KOPT-K1 (cell line): Measurements from ENCODE around the gene BRD9.
"Not testable (repeated sequence)": the region's sequence is repeated elsewhere in the genome, so short reads cannot be mapped to it uniquely, and the experiment has no call there.

Experiments
- H3K27ac ChIP-seq: fragments of 200-600 bp; sonication (generic); 2 replicates; pipeline ENCODE4 v1.5.1; 2016; ENCODE audit warnings: antibody characterized with exemption, mild to moderate bottlenecking, low read depth, low read length; ENCODE audit not compliant: poor library complexity, severe bottlenecking
- H3K36me3 ChIP-seq: fragments of 200-600 bp; sonication (generic); 2 replicates; pipeline ENCODE4 v1.5.1; 2017; ENCODE audit warnings: antibody characterized with exemption, mild to moderate bottlenecking, low read length, moderate library complexity; ENCODE audit not compliant: insufficient read depth
- H3K9me3 ChIP-seq: fragments of 200-600 bp; sonication (generic); 2 replicates; pipeline ENCODE4 v1.5.1; 2017; ENCODE audit warnings: antibody characterized with exemption, low read length, mild to moderate bottlenecking; ENCODE audit not compliant: insufficient read depth, poor library complexity, severe bottlenecking

BRD9 gene

DNA sequence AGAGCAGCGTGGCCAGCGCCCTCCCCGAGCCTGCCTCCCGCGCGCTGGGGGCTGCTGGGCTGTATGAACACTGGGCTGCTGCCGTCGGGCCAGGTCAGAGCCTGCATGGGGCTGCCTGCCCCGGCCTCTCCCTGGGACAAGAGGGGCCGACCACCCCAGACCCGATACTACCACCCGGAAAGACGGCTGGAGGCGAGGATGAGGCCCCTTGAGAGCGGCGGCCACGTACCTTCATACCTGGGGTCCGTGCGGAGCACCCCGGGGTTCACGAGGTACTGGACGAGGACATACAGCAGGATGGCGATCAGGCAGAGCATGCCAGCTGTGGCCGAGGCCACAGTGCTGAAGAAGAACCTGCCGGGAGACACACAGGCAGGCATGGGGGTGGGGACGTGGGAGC, 49.2 kb downstream of the BRD9 start:
- H3K27ac ChIP-seq, H3K9me3 ChIP-seq, H3K36me3 ChIP-seq: not testable (repeated sequence)

DNA sequence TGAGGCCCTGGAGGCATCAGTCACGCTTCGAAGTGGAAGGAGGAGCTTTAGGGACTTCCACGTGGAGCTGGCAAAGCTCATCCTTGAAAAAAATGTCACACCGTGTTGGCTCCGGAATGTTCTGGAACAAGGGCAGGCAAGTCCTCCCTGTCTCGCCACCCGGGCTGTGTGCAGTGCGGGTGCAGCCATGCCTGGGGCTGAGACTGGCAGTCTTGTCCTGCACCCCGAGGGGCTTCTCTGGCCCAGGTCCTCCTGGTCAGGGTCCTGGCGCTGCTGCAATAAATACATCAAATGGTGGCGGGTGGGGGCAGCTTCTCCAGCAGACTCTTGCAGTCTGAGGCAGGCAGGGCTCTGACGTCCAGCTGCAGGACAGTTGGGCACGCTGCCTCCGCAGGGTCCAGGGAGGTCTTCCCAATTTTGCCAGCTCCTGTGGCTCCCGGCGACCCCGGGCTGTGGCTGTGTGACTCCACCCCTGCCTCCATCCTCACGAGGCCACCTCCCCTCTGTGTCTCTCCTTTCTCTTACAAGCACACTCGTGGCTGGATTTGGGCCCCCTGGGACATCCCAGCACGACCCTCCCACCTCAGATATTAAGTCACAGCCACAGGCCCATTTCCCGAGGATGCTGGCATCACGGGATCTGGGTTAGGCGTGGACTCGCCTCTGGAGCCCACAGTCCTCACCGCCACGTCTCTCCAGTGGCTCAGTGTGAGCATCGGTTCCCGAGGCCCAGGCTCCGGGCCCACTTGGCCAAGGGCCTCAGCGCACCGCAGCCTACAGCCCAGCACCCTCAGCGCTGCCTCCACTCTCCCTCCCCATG, 50.0 kb downstream of the BRD9 start:
- not testable (repeated sequence) for H3K36me3 ChIP-seq, H3K27ac ChIP-seq, H3K9me3 ChIP-seq

DNA sequence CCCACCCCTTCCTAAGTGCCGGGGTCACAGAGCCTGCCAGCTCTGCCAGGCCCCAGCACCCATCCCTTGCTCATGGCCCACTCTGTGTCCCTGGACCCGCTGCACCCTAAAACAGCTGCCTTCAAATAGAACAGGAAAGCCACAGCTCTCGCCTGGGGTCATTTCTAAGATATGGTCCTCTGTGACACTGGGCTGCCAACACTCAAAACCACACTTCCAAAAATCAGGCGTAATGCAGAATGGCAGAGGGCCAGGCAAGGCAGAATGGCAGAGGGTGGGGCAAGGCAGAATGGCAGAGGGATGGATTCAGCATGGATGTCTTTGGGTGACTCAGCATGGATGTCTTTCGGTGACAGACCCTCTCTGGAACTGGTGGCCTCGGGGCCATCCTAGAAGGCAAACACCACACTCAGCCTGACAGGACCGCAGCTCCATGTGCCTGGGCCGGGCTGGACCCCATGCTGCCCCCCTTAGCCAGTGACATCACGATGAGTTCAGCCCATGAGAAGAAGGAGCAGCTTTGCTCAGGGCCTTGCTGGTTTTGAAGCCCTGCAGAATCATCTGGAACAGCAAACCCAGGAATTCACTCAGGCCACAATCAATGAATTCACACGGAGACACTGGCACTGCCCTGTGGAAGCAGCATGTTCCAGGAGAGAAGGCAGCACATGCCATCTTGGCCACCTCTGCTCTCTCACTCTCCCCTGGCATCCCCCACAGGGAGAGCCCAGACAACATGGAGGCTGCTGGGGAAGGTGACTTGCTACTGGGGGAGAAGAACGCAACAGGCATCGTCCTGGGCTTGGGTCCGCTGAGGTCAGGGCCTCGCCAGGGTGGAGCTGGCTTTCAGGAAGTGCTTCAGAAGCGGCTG, 50.8 kb downstream of the BRD9 start:
- H3K9me3 ChIP-seq, H3K36me3 ChIP-seq, H3K27ac ChIP-seq: not testable (repeated sequence)

DNA sequence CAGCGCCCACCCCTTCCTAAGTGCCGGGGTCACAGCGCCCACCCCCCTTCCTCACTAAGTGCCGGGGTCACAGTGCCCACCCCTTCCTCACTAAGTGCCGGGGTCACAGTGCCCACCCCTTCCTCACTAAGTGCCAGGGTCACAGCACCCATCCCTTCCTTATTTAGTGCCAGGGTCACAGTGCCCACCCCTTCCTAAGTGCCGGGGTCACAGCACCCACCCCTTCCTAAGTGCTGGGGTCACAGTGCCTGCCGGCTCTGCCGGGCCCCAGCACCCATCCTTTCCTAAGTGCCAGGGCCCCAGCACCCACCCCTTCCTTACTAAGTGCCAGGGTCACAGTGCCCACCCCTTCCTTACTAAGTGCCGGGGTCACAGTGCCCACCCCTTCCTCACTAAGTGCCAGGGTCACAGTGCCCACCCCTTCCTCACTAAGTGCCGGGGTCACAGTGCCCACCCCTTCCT, 51.6 kb downstream of the BRD9 start:
- not testable (repeated sequence) for H3K27ac ChIP-seq, H3K36me3 ChIP-seq, H3K9me3 ChIP-seq

DNA sequence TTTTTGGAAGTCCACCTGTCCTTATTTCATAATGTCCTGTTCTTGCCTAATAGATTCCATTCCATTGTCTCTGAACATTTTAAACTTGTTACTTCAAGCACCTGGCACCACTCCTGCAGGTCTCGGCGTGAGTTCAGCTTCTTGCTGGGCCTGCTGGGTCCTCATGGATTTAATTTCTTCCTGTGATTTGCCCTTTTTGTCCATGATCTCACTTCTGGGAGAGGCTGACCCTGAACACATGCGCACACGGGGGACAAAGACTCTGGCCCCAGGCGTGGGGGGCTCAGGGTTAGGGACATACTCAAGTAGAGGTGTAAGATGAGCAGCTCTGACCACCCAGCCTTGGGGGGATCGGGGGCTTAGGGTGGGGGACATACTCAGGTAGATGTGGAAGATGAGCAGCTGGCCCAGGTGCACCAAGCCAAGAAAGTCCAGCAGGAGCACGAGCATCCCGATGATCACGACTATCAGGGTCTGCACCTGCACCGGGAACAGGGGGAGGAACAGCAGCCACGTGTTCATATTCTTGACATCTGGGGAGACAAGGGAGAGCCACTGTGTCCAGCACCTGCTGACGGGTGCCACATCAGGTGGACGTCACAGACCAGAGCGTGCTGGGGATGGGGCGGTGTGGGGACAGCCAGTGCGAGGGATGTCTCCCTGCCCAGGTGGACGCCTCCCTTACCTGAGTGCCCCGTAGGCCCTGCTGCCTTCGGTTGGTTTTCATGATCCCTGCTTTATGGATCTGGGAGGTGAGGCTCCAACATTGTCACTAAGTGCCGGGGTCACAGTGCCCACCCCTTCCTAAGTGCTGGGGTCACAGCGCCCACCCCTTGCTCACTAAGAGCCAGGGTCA, 52.3 kb downstream of the BRD9 start:
- H3K27ac ChIP-seq, H3K9me3 ChIP-seq, H3K36me3 ChIP-seq: not testable (repeated sequence)

DNA sequence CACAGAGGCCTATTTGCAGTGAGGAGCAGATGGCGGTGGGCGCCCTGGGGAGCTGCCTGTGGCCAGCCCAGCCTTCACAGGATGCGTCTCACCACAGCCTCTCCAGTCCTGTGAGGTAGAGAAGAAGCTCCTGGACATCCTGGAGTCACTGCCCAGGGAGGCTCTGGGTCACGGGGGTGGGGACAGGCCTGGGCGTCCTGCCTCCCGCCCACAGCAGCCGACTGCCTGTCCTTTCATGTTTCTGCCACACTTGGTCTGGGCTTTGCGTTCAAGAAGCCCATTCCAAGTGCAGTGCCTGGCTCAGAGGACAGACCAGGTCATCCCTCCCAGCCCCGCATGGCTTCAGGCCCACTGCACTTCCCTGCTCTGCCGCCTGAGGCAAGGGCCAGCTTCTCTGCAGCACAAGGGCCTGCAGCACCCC, 54.2 kb downstream of the BRD9 start:
- not testable (repeated sequence) for H3K9me3 ChIP-seq, H3K27ac ChIP-seq, H3K36me3 ChIP-seq

DNA sequence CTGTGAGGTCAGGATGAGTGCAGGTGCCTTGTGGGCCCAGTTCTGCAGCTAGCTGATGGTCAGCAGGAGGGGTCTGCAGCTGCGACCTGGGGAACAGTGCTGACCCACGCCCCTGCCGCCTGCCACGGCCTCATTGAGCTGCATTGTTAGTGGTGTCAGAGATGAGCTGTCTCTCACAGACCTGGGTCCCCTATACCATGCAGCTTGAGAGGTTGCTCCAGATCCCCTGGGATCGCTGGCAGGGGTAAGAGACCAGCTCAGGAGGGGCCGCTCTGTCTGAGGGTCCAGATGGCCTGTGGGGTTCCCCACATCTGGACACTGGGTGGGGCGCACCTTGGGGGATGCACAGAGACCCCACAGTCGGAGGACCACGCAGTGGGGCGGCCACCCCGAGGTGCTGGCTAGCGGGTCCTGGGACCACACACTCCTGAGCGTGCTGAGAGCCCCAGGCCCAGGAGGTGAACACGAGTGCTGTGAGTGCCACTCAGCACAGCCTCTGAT, 54.9 kb downstream of the BRD9 start:
- H3K27ac ChIP-seq, H3K9me3 ChIP-seq, H3K36me3 ChIP-seq: not testable (repeated sequence)

DNA sequence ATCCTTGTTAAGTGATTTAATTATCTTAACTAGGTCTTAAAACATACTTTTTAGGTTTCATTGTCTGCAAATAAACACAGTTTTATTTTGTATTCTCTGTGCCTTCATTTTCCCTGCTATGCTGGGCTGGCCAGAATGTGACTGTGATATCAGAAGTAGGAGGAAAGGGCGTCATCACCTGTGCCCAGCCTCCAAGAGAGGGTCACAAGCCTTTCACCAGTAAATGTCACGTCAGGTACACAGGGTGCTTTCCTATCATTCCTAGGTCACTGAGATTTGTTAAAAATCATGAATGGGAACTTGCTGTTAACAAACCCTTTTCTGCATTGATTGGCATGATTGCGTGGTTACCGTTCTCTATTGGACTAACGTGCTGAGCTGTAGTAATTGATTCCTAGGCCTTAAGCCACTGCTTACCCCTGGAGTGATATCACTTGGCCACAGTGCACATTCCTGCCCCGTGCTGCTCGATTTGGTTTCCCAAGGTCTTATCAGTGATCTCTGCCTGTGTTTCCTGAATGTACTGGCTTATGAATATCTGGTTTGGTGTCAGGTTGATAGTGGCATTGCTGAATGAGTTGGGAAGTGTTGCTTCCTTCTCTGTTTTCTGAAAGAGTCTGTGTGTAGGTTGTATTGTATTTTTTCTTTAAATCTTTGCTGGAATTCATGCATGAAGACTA, 56.5 kb downstream of the BRD9 start:
- not testable (repeated sequence) for H3K36me3 ChIP-seq, H3K9me3 ChIP-seq, H3K27ac ChIP-seq

DNA sequence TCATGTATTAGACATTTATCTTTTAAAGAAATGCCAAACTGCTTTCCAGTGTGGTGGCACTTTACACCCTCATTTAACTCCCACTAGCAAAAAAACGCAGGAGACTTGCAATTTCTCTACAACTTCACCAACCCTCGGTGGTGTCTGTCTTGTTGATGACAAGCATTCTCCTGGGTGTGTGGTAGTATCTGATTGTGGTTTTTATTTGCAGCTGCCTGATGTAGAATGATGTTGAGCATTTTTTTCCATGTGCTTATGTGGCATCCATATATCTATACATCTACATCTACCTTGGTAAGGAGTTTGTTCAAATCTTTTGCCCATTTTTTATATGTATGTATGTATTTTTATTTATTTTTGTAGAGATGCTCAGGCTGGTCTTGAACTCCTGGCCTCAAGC, 58.6 kb downstream of the BRD9 start:
- H3K36me3 ChIP-seq, H3K9me3 ChIP-seq, H3K27ac ChIP-seq: not testable (repeated sequence)

DNA sequence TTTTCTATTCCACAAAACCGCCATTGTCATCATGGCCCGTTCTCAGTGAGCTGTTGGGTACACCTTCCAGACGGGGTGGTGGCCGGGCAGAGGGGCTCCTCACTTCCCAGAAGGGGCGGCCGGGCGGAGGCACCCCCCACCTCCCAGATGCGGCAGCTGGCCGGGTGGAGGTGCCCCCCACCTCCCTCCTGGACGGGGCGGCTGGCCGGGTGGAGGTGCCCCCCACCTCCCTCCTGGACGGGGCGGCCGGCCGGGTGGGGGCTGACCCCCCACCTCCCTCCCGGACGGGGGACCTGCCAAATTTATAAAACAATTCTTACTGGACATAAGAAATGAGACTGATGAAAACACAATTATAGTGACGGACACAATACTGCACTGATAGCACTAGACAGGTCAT, 64.4 kb downstream of the BRD9 start:
- not testable (repeated sequence) for H3K9me3 ChIP-seq, H3K36me3 ChIP-seq, H3K27ac ChIP-seq

DNA sequence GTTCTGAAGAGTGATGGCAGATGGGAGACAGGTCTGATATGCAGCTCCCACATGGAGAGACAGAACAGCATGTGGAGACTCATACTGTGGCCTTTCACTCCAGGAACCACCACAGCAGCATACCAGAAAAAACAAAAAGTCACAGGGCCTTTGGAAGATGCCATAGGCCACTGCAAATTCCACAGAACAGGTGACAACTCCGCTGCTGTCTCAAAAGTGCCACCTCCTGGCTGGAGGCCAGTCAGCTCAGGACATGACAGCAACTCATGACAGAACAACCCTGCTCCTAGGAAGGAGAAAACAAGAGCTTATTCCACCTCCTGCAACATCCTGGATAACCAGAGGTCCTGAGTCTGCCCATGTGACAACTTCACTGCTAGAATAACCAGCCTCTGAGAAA, 67.1 kb downstream of the BRD9 start:
- H3K9me3 ChIP-seq, H3K27ac ChIP-seq, H3K36me3 ChIP-seq: not testable (repeated sequence)

DNA sequence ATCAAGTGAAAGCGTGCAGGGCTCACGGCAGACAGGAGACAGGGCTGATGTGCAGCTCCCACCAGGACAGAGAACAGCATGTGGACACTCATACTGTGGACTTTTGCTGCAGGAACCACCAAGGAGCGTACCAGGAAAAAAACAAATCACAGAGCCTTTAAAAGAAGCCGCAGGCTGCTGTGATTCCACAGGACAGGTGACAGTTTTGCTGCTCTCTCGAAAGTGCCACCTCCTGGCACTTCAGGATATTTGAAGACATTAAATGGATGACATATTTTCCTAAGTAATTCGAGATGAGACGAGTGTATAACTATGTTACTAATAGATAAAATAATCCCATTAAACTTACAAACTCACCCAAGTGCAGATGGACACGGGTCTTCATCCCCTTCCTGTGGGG, 71.1 kb downstream of the BRD9 start:
- H3K27ac ChIP-seq = no peak overlapping the region
- no peaks in the 10 kb centered on the region for H3K36me3 ChIP-seq
- no peaks in the 10 kb centered on the region for H3K9me3 ChIP-seq

DNA sequence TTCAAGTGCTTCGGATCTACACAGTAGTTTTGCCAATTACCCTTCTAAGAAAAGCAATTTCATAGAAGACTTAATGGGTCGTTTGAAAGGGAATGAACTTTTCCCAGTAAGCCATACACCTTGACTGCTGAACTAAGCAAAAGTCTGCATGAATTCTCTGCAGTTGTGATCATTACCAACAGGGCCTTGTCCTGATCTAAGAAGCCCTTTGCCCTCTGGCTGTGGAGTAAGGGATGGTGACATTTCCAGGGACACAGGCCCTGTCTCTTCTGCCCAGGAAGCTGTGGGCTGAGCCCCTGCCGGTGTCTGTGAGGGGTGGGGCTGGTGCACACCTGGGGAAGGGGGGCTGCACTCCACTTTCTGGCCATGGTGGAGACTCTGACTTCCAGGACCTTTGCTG, 72.4 kb downstream of the BRD9 start:
- Histone ChIP-seq H3K9me3 (peaks cover 7% of the 10 kb centered on the region), H3K36me3 (no peaks in the 10 kb centered on the region), H3K27ac (no peak overlapping the region)

DNA sequence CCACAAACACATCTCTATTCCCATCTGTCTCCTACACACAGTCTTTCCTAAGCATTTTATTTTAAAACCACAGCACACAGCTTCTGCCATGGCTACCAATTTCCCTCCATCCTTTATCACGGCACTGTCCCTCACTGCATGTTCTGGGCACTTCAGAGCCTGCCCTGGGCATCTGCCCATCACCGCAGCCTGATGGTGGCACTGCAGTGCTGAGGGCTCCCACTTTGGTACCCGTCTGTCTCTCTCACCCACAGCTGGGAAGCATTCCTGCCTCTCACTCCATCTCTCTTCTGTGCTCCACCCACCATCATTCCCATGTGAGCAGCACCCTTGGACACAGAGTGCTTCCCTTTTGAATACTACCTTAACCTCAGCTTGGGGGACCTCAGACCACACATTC, 73.5 kb downstream of the BRD9 start:
- no peak overlapping the region for H3K27ac ChIP-seq
- no peaks in the 10 kb centered on the region for H3K36me3 ChIP-seq
- peaks cover 7% of the 10 kb centered on the region for H3K9me3 ChIP-seq
